Hematopoietic multipotent progenitor cell treated with erythropoietin and hydrocortisone succinate and interleukin-3 and kit ligand, for 8 days (in vitro differentiated cells): Measurements from ENCODE around the gene NUDT4.
"Not testable (repeated sequence)": the region's sequence is repeated elsewhere in the genome, so short reads cannot be mapped to it uniquely, and the experiment has no call there.

ENCODE experiments used
- DNase-seq: peaks from one replicate; pipeline ENCODE4 v3.0.0-alpha.2; 2015

Gene NUDT4

DNA sequence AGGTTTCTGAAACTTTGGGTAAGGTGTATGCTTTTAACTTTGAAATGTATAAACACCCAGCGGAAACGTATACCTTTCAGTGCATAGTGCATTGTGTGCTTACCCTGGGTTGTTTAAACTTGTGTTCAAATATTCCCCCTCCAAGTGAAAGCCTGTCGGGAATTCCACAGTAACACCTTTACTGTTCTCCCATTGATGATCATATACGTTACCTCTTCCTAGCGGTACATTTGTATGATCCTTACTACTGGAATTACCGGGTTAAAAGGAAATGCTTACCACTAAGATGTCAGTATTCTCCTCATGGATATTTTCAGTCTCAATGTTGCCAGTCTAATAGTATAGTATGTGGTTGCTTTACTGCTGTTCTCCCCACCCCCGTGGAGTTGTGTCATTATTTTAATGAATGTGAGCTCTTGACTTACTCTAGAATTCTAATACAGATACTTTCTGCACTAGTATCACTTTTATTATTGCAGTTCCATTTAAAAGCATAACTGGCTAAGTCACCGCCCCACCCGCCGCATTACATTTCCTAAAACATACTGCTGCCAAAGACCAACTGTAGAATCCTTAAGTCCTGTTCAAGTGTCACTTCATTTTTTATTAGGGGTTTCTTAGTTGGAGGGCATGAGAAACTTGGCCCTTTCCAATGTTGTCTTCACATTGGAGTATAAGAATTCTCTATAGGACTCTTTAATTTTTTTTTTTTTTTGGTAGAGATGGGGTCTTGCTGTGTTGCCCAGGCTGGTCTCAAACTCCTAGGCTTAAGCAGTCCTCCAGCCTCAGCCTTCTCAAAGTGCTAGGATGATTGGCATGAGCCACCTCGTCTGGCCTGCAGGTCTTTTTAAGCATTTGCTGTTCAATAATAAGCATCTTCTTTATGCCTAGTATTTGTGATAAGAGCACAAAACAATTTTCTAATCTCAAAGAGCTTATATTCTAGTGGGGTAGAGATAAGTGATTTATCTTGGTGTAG lies 24.9 kb downstream of the NUDT4 start:
- DNase-seq: no peak

DNA sequence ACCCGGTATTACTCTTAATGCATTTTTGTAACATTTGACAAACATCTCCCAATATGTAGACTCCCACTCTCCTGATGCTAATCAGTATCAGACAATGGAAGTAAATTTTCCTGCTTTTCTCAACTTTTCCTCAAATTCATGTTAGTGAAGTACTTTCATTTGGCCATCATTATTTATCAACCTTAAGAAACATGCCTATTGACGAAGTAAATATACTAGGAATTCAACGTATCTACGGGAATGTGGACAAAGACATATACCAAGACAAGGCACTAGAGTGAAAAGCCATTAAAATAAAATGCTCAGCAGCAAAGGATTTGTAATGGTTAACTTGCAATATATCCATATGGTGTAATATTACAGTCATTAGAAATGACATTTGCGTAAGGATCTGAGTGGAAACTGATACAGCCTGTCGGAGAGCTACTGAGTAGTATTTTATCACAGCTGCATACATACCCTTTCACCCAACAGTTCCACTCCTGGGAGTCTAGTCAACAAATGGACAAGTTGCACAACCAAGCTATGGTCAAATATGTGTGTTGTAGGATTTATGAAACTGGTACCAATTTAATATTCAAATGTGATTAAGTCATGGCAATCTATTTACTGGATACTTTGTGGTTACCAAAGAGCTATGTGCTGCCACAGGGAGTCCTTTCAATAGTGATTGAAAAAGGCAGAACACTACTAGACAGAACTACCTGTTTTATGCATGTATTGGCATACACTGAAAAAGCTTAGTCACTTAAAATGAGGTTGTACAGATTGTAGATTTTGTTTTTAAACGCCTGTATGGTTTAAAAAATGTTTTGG lies 26.5 kb downstream of the NUDT4 start:
- DNase-seq: no peak

DNA sequence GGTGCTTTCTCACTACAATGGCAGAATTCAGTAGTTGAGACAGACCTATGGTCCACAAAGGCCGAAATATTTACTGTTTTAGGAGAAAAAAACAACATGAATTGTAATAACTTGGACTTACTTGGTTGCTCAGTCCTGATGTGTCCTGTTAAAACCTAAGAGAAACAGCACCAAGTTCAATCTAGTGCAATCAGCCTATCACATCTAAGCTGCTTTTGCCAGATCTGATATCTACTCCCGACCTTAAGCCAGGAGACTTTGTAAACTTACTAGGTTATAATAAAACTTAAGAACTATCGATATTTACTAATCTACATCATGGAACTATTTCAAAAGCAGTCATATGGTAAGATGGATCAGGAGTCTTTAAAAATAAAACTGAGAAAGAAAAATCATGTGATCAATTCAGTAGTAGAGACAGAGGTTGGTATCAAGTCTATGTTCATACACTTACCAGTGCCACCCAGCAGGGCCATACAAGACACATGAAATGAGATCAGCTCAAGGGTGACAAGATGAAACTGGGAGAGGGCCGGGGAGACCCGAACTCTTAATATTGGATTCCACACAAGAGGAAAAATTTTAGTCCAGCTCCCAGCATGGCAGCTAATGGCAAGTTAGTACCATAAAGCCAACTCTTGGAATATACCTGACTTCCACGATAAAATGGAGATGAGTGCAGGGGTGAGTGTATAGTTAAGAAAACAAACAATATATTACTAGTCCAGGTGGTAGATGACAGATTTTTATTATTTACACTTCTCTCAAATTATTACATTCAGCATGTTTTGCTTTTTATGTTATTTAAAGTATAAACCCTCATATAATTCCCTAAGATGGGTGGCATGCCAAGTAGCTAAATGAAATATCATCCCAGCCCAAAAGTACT lies 27.5 kb downstream of the NUDT4 start:
- peak; percentile 32 for DNase-seq

DNA sequence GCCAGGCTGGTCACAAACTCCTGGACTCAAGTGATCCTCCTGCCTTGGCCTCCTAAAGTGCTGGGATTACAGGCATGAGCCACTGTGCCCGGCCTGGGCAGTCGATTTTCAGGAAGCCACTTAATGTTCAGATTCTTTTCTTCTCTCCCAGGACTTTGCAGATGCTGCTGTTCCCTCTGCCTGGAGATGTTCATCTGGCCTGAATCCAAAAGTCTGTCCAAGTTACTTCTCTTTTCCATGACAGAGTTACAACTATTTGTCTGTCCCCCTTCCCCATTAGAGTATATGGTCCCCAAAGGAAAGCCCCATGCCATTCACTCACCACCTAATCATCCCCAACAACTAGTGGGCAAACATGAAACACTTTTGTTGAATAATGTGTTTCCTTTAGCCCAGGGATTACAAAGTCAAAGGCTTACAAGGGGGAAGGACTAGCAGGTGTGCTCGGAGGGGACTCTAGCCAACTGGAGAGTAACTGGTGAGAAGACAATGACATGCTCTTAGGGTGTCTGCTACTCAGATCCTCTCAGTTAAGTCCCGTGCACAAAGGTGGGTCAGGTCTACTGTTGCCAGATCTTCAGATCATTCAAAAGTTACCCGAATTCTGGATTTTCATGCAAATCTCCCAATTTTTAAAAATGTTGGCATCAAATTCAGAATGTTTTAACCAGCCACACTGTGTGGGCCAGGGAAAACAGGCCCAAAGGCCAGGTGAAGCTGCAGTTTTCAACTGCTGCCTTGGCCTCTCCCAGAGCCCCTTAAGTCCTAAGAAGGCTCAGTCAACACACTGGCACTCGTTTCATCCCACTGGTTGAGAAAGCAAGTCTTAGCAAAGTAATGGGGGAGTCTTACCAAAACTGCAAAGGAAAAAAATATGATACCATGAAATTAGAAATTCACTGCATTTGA lies 29.6 kb downstream of the NUDT4 start:
- DNase-seq: no peak

DNA sequence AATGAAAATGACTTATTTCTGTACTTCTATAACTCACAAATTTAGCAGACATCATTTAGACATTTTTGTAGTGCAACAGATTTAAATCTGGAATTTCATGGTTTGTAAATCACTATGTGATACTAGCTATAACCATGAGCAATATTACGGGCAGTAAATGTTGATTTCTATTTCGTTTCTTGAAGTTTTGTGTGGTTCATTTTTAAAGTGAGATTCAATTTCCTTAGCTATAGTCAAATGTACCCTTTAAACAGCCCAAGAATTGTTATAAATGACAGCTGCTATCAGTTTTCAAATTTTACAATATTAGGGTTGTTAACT lies 30.2 kb downstream of the NUDT4 start:
- DNase-seq: no peak

DNA sequence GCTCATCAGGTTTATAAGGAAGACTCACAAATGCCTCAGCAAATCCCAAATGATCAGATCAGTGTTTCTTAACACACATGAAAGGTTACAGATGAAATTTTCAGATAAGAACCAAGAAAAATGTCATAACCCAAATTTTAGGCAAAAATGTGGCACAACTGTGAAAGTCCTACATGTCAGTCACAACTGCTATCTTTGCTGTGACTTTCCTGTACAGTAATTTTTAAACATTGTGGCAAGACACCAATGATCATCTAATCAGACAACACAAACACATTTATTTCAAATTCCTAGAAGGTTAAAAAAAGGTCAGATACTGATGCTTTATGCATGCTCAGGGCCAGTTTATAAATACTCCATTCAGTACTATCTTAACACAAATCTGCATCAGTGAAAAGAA lies 31.1 kb downstream of the NUDT4 start:
- DNase-seq: no peak

DNA sequence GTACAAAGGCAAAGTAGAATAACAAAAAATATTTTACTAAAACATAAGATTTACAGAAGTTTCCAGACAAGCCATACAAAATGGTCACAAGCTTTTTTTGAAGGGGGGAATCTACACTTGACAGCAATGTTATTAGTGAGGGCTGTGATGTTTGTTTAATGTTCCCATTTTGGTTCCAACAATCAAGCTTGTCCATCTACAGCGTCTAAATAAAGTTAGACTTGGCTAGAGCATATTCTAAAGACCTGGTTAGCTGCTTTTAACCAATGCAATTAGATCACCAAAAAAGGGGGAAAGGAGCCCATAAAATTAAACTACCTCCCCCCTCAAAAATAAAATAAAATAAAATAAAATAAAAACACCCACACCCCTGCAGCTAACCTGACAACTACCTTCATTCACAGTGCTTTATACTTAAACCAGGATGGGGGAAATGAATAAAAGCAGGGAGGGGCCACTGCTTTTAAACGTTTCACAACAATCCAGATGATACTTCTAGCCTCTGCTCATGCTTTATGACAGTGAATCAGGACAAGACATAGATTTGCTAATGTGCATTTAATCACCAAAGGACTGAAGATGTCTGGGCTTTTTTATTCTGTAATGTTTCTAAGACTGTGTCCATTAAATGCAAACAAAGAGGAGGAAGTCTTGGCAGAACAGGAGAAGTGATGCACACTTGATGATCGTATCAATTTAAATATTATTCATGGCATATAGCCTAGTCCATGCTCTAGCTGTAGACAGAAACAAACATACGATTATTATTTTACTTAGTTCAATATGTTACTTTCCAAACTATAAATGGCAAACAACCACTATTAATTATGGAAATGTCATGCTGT lies 31.8 kb downstream of the NUDT4 start:
- not testable (repeated sequence) for DNase-seq

DNA sequence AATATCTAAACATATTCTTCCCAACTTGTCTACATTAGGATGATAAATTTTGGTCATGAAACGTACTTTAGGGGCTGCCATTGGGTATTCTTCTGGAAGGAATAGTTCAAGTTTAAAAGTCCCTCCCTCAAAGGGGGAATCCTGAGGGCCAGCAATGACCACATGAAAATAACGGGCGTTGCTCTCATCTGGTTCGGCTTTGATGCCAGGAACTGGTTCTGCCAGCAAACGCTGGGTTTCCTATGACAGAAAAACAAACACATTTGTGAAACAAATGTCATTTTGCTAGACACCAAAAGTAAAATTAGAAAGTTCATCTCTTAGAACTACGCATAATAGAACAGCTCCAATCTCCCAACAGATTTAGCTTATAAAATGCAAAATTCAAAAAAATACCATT lies 33.3 kb downstream of the NUDT4 start:
- not testable (repeated sequence) for DNase-seq

DNA sequence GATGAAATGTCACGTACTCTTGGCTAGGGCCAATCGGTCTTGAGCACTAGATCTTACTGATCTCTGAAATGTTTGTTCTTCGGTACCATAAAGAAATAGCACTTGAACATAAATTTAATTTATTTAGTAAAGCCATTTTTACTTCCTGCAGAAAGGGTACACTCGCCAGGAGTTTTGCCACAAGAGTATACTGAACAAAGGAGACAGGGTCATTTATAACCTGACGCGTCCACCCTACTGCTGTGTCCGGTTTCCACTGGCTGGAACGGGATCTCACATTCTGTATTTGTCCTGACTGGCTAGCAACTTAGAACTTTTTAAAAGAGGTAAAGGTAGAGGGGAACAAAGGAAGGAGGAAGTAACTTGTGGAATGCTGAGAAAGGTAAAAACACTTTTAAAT lies 34.7 kb downstream of the NUDT4 start:
- DNase-seq: not testable (repeated sequence)

DNA sequence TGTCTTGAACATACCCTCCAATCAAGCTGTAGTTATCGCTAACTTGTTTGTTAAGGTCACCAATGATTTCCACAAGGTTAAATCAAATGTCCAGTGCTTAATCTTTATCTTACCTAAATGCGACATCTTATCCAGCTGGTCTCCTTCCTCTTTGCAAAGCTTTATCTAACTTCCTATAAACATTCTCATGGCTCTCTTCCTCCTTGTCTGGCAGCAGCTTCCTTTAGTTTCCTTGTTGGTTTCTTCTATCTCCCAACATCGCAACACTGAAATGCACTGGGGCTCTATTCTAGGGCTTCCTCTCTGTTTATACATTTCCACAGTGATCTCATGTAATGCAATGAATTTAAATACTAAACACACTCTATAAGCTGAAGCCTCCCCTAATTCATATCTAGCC lies 35.3 kb downstream of the NUDT4 start:
- no peak for DNase-seq

DNA sequence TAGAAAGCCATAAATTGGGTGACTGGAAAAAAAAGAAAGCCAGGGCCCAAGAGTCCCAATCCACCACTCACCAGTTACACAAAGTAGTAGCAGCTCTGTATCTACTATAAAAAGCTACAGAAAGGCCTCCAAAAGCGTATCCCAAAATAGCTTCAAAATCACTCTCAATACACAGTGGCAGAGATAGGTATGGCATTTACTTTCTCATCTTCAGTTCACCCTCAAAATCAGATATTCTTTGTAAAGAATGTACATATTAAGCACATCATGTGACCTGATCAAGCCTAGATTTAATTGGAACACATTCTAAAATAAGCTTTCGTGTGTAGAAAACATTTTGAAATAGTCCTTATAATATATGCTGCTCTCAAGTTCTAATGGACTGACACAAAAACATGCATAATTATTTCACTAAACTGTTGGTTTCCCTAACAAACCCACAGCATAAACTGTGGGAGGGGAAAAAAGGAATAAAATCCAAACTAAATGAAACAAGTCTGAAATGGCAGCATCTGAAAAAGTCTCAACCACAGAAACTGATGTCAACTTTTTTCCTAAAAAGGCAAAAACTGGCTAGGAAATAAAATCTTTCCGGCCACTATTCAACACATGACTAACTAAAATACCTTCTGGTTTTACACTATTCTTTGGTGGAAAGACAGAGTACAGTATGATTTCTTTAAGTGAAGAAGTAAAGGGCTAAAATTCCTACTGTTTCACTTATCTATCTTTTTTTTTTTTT lies 38.2 kb downstream of the NUDT4 start:
- DNase-seq: no peak

DNA sequence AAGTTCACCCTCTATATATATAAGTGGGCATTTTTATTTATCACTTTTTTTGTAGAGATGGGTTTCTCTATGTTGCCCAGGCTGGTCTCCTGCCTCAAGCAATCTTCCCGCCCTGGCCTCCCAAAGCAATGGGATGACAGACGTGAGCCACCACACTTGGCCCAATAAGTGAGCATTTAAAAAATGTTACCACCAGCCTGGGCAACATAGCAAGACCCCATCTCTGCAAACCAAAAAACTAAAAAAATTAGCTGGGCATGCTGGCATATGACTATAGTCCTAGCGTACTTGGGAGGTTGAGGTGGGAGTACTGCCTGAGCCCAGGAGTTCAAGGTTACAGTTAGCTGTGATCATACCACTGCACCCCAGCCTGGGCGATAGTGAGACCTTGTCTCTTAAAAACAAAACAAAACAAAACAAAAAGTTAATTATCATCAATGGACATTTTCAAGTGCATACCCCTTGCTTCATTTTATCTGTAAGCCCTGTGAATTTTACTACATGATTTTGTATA lies 40.3 kb downstream of the NUDT4 start:
- no peak for DNase-seq

DNA sequence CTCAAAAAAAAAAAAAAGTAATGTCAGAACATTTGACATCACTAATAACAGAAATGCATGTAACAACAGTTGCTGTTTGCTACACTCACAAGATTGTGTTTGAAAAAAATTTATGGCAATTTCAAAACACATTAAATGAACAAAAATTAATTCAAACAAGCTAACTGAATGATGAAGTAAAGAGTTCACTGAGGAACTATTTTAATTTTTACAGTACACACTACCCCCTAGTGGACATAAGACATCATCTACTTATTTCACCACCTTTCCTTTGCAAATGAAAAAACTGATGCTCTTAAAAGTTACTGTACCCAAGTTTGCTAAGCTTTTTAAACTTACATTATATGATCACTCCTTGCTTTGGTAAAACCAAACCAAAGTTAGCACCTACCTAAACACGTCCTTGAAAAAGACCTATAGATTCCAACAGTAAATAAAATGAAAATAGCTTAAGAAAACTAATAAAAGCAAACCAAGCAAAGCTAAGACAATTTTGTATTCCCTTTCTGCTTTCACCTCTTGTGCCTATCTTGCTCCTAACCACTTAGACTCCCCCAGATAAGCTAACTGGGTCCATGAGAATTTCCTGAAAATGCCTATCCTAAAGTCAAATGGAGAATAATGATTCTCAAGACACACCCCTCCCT lies 41.8 kb downstream of the NUDT4 start:
- DNase-seq: peak; percentile 71

DNA sequence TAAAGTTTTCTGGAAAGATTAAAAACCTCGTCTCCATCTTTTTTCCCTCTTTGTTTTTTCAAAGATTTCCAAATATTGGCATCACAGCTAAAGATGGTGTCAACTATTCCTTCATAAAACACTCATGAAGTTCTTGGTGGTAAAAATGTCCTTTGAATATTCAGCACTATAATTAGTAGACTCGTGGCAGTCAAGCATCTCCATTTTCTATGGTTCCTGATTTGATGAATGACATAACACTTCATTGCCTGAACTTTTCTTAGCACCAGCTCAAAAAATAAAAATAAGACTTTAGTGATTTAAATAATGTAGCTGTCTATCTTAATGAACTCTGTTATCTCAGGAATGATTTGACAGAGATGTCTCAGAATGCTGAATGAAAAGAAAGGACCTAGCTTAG lies 44.3 kb downstream of the NUDT4 start:
- DNase-seq: no peak

DNA sequence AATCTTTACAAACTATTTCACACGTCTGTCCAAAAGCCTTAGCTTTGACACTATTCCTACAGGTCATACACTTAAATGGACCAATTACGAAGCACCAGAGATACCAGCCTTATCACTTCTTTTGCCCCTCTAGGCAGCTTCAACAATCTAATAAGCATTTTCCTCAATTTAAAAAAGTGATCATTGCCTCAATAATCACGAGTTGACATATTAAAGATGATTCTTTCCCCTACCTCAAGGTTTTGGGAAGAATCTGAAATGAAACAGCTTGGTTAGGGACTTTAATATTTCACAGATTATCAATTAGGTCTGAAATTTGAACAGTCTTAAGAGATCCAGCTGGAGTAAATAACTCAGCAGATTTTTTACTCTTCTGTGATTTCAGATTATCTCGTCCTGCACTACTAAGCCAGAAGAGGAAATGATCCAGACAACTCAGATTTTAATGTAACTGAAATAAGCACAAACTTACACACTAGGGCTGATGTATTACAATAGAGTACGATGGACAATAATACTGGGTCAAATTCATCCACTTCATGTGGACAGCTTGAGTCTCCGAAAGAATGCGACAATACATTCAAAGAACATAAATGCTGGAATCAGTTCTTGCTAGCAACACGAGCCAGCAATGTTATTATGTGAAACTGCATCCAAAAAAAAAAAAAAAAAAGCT lies 48.1 kb downstream of the NUDT4 start:
- no peak for DNase-seq

DNA sequence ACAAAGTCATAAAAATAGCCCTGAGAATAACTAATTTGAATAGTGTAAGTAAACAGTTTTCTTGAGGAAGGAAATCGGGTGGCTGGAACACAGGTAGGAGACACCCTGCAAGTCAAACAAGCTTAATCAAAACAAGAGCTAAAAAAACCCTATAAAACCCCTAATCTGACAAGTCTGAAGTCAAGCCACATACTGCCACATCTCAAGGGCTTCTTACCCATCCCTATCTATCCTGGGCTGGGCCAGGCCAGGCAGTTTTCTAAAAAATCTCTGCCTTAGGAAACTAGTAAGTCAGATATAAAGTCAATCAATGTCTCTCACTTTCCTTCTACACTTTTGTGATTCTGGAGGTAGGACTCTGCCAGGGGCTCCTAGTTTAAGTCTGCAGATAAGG lies 48.7 kb downstream of the NUDT4 start:
- no peak for DNase-seq

DNA sequence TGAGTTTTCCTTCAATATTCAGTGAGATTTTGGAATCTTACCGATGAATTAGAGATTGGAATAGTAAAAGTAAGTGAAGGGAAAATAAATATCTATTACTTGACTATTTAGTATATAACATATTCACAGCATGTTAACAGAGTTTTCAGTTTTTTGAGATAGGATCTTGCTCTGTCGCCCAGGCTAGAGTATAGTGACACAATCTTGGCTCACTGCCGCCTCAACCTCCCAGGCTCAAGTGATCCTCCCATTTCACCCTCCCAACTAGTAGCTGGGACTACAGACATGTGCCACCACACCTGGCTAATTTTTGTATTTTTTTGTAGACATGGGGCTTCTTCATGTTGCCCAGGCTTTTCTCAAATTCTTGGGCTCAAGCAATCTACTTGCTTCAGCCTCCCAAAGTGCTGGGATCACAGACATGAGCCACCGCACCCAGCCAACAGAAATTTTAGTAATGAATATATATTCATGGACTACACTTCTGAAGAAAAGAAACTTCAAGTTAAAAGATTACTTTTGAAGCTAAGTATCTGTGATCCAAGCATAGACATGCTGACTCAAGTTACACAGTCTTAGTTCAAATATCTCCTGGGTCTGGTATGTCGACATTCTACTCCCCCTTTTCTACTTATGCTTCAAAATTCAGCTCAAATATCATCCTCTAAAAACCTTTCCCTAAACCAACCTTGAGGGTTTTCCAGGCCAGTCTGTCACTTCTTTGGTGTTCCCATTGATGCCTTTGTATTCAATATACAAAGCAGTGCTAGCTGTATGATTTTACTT lies 50.2 kb downstream of the NUDT4 start:
- DNase-seq: no peak

DNA sequence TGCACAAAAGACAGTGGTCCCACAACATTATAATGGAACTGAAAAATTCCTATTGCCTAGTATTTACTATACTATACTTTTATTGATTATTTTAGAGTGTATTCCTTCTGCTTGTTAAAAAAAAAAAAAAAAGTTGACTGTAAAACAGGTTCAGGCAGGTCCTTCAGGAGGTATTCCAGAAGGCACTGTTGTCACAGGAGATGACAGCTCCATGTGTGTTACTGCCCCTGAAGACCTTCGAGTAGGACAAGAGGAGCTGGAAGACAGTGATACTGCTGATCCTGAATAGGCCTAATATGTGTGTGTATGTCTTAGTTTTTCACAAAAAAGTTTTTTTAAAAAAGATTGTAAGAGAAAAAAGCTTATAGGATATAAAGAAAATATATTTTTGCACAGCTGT lies 51.7 kb downstream of the NUDT4 start:
- no peak for DNase-seq
